Retinal pigment epithelial cell (primary cell): Measurements from ENCODE around the gene CACNB2.

Source experiments
- DNase-seq: peaks from one replicate; pipeline ENCODE4 v3.0.0-alpha.2; 2010; ENCODE audit warnings: low read depth
- H3K4me3 ChIP-seq: 2 replicates; pipeline ENCODE4 v1.5.1; 2011; ENCODE audit warnings: mild to moderate bottlenecking, low read length, control low read depth, moderate library complexity
- CTCF ChIP-seq: conservative IDR thresholded peaks from 2 replicates; pipeline ENCODE4 v1.5.1; 2011; ENCODE audit warnings: low read depth, low read length, control low read depth, inconsistent platforms

CACNB2 gene

DNA sequence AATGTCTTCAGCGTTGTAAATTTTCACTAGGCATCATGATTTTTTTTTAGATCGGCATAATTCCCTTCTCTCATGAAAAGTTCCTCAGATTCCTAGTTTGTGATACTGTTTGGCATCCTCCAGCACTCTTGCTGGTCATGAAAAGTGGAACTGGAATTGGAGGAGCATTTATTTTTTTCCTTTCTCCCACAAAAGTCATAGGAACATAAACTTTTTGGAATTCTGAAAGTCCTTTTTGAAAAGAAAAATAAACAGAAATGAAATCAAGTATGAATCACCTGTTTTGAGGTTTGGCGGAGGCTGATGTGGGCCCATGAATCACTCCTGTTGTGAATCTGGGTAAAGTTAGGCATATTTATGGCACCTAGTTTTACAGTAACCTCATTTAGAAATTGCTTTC, 17.7 kb downstream of the CACNB2 start:
- TF ChIP-seq CTCF, result no peak
- no peak overlapping the region for H3K4me3 ChIP-seq
- DNase-seq, result no peak

- no peak for TF ChIP-seq CTCF
- DNase-seq, result no peak
- no peak overlapping the region for H3K4me3 ChIP-seq
Measured at GRCh38 chr10:18158773-18159265, 18.6 kb downstream of the CACNB2 start.

- TF ChIP-seq CTCF, result no peak
- no peak overlapping the region for H3K4me3 ChIP-seq
- DNase-seq, result no peak
Measured at GRCh38 chr10:18159557-18159956, 19.3 kb downstream of the CACNB2 start.

DNA sequence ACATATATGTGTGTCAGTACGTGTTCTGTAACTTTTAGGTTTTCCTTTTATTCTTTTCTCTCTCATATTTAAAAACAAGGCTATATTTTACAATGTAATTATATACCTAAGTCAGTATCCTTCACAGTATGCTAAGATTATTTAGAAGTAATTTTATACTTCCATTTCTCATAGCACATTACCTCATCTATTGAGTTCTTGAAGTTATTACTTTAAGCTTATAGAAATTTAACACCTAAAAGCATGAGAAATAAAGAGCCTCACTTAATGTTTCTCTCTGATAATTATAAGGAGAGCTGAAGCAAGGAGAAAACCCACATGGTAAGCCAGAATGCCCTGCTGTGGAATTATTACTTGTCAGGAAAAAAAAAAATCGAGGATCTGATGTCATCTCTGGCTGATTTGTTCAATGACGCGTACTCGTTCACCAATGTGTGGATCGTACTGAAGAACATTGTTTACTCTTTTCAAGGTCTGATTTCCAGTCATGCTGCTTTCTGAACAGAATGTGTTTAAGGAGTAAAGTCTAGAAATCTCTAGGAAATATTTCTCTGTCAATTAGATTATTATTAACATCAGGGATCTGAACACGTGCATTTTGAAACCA, 21.9 kb downstream of the CACNB2 start:
- DNase-seq, result no peak
- H3K4me3 ChIP-seq, result no peak overlapping the region
- TF ChIP-seq CTCF, result no peak

DNA sequence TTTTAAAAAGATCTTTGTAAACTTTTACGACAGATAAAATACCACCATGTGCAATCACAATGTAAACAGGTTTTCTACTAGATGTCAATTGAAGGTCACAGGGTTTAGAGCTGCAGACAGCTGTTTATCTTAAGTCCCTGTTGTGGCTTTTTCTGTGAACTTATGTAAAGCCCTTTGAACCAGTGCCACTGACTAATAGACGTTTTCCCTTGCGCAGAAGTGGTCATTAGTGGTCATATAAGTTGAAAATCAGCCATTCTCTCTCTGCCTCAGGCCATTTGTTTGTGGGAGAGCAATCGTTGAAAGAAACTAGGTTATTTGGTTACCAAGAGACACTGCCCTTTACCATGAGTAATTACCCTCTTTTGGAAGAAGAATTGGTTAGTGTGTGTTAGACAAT, 23.9 kb downstream of the CACNB2 start:
- TF ChIP-seq CTCF, result no peak
- no peak overlapping the region for H3K4me3 ChIP-seq
- no peak for DNase-seq

- no peak for TF ChIP-seq CTCF
- DNase-seq, result no peak
- no peak overlapping the region for H3K4me3 ChIP-seq
Measured at GRCh38 chr10:18164748-18165361, 24.6 kb downstream of the CACNB2 start.

GRCh38 chr10:18178854-18179483, 38.7 kb downstream of the CACNB2 start:
- DNase-seq, result no peak
- H3K4me3 ChIP-seq, result no peak overlapping the region
- no peak for TF ChIP-seq CTCF
